ENCODE results near the gene TGFB1I1.
A peak's percentile ranks its signal among the peaks of the same experiment; 100 is the strongest.

The TGFB1I1 gene

DNA sequence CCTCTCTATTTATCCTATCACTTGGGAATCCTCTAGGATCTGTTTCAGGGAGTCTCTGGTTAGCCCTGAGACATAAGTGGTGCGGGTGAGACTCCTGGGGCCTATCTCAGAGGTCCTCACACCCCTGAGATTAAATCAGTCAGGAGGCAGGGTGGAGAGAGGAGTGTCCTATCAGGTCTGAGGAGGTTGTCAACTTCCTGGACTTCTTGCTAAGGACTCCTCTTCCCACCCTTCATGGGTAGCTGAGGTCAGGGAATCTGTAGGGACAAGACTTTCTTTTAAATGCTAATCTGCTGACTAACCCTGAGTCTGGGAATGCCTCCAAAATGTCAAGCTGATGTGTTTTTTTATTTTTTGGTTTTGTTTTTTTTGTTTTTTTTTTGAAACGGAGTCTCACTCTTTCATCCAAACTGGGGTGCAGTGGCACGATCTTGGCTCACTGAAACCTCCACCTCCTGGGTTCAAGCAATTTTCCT, 19.3 kb upstream of the TGFB1I1 start:
- DNase-seq (ENCODE audit: low spot score): no peak

DNA sequence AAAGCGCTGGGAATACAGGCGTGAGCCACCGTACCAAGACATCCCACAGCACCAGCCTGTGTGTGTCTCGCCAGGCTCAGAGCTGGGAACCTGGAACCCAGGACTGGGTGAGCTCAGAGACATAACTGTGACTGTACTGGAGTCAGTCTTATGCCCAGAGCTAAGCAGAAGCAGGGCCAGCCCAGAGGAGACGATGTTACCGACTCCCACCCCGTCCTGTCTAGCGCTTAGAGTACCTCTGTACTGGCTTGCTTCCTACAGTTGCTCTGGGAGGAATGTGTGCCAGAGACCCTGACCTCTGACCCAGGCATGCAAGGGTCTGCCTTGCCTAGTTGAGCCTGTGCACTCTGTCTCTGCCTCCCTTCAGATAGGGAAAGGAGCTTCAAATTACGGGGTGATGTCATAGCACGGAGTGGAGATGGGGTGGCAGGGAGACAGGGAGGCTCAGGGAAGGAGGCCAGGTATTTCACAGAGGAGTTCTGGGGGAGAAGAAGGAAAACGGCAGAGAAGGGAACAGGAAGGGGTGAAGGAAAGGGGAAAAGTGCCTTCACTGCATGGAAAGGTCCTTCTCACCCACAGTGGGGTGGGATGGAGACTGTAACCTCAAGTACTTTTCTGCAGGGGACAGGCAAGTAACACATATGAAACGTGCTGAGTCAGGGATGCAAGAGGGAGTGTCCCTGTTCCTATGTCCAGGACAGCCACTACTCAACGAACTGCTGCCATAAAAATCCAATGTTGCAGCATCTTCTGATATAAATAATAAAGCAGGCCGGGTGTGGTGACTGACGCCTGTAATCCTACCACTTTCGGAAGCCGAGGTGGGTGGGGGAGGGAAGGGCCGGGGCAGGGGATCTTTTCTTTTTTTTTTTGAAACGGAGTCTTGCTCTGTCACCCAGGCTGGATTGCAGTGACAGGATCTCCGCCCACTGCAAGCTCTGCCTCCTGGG, 18.4 kb upstream of the TGFB1I1 start:
- no peak for DNase-seq (ENCODE audit: low spot score)

DNA sequence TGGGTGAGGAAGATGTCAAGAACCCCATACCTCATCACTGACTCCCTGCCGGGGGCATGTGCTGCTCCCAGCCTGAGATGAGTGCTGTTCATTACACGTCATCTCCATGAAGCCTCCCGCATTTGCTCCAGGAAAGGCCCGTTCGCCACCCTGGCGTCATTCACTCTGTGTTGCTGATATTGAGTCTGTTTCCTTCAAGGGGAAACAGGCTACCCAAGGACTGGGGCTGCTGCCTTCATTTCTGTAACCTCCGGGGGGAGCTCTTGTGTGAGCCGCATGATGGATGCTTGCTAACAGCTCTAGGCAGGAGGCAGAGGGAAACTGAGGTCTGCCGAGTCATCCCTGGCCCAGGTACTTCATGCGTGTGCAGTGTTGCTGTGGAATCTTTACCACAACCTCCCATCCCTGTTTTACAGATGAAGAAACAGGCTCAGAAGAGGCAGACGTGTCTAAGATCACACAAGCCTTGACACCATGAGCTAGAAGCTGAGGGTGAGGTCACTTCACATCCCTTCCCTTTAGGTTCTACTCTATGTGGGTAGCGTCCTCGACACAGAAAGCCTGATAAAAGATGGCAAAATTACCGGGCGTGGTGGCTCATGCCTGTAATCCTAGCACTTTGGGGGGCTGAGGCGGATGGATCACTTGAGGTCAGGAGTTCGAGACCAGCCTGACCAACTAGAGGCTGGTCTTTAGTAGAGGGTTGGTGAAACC, 16.2 kb upstream of the TGFB1I1 start:
- DNase-seq (ENCODE audit: low spot score): no peak

DNA sequence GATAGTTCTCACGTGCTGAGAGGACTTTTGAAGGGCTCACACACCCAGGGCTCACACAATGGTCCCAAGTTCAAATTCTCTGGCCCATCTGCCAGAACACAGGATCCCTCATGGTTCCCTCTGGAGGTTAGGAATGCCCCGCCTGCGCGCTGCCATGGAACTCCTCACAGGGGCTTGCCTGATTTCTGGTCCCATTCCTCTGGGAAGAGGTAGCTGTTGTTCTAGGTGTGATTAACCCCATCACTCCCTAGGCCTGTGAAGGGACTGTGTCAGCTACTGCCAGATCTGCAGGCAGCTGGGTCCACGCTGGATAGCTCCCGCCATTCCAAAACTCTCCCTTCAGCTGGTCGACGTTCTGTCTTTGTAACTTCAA, 15.0 kb upstream of the TGFB1I1 start:
- DNase-seq (ENCODE audit: low spot score): no peak

GRCh38 chr16:31458073-31458843, 13.7 kb upstream of the TGFB1I1 start:
- DNase-seq (ENCODE audit: low spot score): peak; percentile 71

DNA sequence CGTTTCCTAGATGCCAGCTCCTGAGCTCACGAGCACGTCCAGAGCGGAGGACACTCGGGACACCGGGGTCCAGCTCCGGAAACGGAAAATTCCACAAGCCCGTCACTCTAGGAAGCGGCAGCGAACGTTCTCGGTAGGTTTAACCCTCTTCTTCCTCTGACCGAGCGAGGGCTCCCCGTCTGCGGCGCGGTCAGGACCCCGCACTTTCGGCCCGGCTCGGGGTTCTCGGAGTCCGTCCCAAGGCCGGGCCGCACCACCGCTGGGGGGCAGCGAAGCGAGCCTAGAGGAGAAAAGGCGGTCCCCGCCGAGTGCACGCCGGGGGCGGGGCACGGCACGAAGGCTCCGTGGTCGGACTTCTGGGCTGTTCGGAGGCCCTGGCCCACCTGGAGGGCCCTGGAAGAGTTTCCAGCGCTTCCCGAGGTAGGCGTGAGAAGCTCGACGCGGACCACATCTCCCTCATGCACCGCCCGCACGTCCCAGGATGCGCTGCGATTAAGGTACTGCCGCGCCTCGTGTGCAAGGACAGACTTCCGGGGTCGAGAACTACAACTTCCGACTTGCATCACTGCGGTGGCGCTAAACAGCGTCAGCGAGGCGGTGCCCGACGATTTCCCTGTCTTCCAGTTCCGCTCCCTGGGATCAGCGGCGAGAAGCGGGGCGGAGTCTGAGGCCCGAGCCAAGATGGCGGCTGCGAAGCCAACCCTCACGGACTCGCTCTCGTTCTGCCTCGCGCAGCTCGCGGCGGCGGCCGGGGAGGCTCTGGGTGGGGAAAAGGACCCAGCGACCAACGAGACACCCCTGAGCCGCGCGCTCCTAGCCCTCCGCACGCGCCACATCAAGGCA, 12.9 kb upstream of the TGFB1I1 start, which contains the start of gene ARMC5:
TSS of gene ARMC5 (plus strand) at position 658 of the 843 bp plus-strand sequence. CDS start at position 682, 24 bp downstream.
- DNase-seq (ENCODE audit: low spot score): peak; percentile 85

GRCh38 chr16:31459687-31460581, 12.0 kb upstream of the TGFB1I1 start:
- peak; percentile 92 for DNase-seq (ENCODE audit: low spot score)

DNA sequence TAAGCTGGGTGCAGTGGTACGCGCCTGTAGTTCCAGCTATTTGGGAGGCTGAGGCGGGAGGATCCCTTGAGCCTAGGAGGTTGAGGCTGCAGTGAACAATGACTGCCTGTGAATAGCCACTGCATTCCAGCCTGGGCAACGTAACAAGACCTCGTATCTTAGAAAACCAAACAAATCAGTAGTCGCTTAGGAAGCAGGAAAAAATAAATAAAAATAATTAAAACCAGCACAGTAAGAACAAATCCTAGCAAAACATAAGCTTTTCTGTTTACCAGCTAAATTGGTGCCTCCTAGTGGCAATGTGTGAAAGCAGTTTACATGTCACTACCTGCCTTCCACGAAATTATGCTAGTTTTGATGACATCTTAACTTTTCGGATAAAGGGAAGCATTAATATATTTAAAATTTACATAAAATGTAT, 11.4 kb upstream of the TGFB1I1 start:
- no peak for DNase-seq (ENCODE audit: low spot score)

DNA sequence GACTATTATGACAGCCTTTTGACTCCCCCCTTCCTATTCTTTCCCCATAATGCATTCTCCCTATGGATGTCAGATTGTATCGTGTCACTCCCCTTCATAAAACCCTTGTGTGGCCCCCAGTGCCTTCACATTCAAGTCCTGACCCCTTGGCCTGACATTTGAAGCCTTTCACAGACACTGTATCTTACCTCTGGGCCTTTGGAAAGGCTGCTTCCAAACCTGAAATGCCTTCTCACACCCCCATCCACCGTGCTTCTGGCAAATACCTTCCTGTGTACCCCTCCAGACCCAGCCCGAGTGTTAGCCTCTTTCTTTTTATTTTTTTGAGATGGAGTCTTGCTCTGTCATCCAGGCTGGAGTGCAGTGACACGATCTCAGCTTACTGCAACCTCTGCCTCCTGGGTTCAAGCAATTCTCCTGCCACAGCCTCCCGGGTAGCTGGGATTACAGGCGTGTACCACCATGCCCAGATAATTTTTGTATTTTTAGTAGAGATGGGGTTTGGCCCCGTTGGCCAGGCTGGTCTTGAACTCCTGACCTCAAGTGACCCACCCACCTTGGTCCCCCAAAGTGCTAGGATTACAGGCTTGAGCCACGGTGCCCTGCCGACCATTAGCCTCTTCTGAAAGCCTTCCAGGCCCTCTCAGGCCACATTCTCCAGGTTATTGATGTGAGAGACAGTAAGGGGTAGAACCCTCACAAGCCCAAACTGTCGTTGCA, 10.6 kb upstream of the TGFB1I1 start:
- no peak for DNase-seq (ENCODE audit: low spot score)

DNA sequence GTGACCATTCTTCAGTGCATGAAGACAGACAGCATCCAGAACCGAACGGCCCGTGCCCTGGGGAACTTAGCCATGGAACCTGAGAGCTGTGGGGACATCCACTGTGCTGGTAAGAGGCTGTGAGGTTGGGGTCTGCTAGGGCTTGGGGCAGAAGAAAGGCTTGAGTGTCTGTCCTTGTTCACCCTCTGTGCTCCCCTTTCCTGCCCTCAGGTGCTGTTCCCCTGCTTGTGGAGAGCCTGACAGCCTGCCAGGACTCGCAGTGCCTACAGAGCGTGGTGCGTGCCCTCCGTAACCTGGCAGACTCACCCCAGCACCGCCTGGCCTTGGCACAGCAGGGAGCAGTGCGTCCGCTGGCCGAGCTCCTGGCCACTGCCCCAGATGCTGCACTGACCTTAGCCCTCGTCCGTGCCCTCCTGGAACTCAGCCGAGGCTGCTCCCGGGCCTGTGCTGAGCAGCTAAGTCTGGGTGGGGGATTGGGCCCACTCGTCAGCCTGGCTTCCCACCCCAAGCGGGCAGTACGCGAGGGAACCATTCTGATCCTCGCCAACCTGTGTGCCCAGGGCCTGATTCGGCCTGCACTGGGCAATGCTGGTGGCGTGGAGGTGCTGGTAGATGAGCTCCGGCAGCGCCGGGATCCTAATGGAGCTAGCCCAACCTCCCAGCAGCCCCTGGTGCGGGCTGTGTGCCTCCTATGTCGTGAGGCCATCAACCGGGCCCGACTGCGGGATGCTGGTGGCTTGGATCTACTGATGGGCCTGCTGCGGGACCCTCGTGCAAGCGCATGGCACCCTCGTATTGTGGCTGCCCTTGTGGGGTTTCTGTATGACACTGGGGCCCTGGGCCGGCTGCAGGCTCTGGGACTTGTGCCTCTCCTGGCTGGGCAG, 9.8 kb upstream of the TGFB1I1 start:
- DNase-seq (ENCODE audit: low spot score): no peak

DNA sequence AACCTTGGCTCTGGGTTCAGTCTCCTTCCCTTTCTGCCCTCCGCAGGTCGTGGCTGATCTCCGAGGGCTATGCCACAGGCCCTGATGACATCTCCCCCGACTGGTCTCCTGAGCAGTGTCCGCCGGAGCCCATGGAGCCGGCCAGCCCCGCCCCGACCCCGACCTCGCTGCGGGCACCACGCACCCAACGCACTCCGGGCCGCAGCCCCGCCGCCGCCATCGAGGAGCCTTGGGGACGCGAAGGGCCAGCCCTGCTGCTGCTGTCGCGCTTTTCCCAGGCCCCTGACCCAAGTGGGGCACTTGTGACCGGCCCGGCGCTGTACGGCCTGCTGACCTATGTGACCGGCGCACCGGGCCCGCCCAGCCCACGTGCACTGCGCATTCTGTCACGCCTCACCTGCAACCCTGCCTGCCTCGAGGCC, 7.6 kb upstream of the TGFB1I1 start:
- DNase-seq (ENCODE audit: low spot score): no peak

DNA sequence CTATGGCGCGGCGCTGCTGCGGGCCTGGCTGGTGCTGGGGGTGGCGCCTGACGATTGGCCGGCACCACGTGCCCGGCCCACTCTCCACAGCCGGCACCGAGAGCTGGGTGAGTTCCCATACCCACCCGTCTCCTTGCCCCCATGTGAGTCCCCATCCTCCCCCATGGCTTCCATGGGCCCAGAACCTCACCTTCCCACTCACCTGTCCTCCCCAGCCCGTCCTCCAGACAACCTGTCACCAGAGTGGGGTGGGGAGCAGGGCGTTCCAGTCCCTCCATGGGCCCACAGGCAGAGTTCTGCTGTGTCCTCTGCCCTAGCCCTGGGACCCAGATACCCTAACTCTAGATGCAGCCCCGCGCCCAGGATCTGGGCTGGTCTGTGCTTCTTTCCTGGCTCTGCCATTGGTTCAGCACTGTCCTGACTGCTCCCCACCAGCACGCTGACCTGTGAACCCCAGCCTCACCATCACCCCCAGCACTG, 7.1 kb upstream of the TGFB1I1 start:
- no peak for DNase-seq (ENCODE audit: low spot score)

DNA sequence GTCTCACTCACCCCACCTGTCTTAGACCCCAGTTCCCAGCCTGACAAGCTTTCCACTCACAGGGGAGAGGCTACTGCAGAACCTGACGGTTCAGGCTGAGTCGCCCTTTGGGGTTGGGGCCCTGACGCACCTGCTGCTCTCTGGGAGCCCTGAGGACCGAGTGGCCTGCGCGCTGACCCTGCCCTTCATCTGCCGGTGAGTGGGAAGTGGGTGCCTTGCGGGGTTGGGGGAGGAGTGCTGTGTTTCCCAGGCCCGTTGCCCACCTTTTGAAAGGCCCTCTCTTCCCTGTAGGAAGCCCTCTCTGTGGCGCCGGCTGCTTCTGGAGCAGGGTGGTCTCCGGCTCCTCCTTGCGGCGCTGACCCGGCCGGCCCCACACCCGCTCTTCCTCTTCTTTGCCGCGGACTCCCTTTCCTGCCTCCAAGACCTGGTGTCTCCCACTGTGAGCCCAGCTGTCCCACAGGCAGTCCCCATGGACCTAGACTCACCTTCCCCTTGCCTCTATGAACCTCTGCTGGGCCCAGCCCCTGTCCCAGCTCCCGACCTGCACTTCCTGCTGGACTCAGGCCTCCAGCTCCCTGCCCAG, 6.1 kb upstream of the TGFB1I1 start:
- no peak for DNase-seq (ENCODE audit: low spot score)

GRCh38 chr16:31466381-31466841, 5.5 kb upstream of the TGFB1I1 start:
- DNase-seq (ENCODE audit: low spot score): no peak

GRCh38 chr16:31467151-31467773, 4.7 kb upstream of the TGFB1I1 start:
- DNase-seq (ENCODE audit: low spot score): no peak

DNA sequence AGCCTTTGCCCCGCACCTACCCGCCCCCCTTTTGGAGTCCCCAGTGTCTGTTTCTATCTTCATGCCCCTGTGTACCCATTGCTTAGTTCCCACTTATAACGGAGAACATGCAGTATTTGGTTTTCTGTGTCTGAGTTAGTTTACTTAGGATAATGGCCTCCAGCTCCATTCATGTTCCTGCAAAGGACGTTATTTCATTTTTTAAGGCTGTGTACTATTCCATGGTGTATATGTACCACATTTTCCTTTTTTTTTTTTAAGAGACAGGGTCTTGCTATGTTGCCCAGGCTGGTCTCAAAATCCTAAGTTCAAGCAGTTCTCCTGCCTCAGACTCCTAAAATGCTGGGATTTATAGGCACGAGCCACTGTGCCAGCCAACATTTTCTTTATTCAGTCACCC, 4.1 kb upstream of the TGFB1I1 start:
- DNase-seq (ENCODE audit: low spot score): no peak

DNA sequence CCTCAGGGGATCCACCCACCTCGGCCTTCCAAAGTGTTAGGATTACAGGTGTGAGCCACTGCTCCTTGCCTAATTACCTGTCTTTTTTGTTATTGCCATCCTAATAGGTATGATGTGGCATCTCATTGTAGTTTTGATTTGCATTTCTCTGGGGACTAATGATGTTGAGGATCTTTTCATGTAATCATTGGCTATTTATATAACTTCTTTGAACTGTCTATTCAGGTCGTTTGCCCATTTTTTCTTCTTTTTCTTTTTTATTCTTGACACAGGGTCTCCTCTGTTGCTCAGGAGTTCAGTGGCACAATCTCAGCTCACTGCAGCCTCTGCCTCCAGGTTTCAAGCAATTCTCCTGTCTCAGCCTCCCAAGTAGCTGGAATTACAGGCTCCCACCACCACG, 1.3 kb upstream of the TGFB1I1 start:
- DNase-seq (ENCODE audit: low spot score): no peak
